ENCODE data around the gene NFATC3. TPM values are rescaled to one million over a fixed set of nuclear protein-coding genes. Genes with fewer than 3 reads are reported as not detected.

Gene NFATC3
- total RNA-seq, 1 donor from 2014 or later: 15.2 TPM

GRCh38 chr16:68188170-68188569, 103.0 kb downstream of the NFATC3 start:
- no peaks in the 10 kb centered on the region for H3K27me3 ChIP-seq (ENCODE audit: control insufficient read depth, insufficient read depth, low read length)
- H3K4me3 ChIP-seq (ENCODE audit: low read depth, low read length): no peak overlapping the region
- H3K36me3 ChIP-seq (ENCODE audit: control insufficient read depth, insufficient read depth, low read length): no peaks in the 10 kb centered on the region
- TF ChIP-seq CTCF (IDR thresholded peaks at IDR 0.05; ENCODE audit: insufficient read depth, low read length, poor library complexity, severe bottlenecking): no peak
- DNase-seq (ENCODE audit: low read depth): no peak

DNA sequence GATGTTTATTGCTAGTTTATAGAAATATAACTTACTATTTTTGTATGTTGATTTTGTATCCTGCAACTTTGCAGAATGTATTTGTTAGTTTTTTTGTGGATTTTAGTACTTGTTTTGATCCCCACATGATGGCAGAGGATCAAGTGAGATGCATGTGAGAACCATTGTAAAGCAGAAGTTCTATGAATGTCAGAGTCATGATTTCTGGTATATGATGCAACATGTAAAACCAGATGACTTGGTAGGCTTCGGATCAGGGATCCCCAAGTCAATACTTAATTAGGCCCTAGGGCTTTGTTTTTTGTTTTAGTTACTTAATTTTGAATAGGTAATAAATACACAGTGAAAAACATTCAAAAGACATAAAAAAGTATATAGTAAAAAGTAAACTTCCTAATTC, 104.9 kb downstream of the NFATC3 start:
- no peak for TF ChIP-seq CTCF (IDR thresholded peaks at IDR 0.05; ENCODE audit: insufficient read depth, low read length, poor library complexity, severe bottlenecking)
- no peaks in the 10 kb centered on the region for H3K36me3 ChIP-seq (ENCODE audit: control insufficient read depth, insufficient read depth, low read length)
- H3K27me3 ChIP-seq (ENCODE audit: control insufficient read depth, insufficient read depth, low read length): no peaks in the 10 kb centered on the region
- H3K4me3 ChIP-seq (ENCODE audit: low read depth, low read length): no peak overlapping the region
- no peak for DNase-seq (ENCODE audit: low read depth)

DNA sequence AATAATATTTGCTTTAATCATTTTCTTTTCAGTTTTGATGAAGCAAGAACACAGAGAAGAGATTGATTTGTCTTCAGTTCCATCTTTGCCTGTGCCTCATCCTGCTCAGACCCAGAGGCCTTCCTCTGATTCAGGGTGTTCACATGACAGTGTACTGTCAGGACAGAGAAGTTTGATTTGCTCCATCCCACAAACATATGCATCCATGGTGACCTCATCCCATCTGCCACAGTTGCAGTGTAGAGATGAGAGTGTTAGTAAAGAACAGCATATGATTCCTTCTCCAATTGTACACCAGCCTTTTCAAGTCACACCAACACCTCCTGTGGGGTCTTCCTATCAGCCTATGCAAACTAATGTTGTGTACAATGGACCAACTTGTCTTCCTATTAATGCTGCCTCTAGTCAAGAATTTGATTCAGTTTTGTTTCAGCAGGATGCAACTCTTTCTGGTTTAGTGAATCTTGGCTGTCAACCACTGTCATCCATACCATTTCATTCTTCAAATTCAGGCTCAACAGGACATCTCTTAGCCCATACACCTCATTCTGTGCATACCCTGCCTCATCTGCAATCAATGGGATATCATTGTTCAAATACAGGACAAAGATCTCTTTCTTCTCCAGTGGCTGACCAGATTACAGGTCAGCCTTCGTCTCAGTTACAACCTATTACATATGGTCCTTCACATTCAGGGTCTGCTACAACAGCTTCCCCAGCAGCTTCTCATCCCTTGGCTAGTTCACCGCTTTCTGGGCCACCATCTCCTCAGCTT, 105.8 kb downstream of the NFATC3 start:
- no peaks in the 10 kb centered on the region for H3K36me3 ChIP-seq (ENCODE audit: control insufficient read depth, insufficient read depth, low read length)
- no peak for DNase-seq (ENCODE audit: low read depth)
- H3K27me3 ChIP-seq (ENCODE audit: control insufficient read depth, insufficient read depth, low read length): no peaks in the 10 kb centered on the region
- no peak overlapping the region for H3K4me3 ChIP-seq (ENCODE audit: low read depth, low read length)
- no peak for TF ChIP-seq CTCF (IDR thresholded peaks at IDR 0.05; ENCODE audit: insufficient read depth, low read length, poor library complexity, severe bottlenecking)

- no peak overlapping the region for H3K4me3 ChIP-seq (ENCODE audit: low read depth, low read length)
- no peak for TF ChIP-seq CTCF (IDR thresholded peaks at IDR 0.05; ENCODE audit: insufficient read depth, low read length, poor library complexity, severe bottlenecking)
- H3K36me3 ChIP-seq (ENCODE audit: control insufficient read depth, insufficient read depth, low read length): no peaks in the 10 kb centered on the region
- no peak for DNase-seq (ENCODE audit: low read depth)
- no peaks in the 10 kb centered on the region for H3K27me3 ChIP-seq (ENCODE audit: control insufficient read depth, insufficient read depth, low read length)
These were observed 109.1 kb downstream of the NFATC3 start for GRCh38 chr16:68194251-68194650.

DNA sequence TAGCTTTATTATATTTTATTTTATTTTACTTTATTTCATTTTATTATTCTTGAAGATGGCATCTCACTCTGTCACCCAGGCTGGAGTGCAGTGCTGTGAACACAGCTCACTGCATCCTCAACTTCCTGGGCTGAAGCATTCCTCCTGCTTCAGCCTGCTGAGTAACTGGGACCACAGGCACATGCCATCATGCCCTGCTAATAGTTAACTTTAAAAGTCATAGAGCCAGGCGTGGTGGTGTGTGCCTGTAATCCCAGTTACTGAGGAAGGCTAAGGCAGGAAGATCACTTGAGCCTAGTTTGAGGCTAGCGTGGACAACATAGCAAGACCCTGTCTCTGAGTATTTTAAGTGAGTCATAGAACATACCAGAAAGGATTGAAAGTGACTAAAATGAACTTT, 112.1 kb downstream of the NFATC3 start:
- Histone ChIP-seq H3K4me3 (ENCODE audit: low read depth, low read length) (no peak overlapping the region), H3K27me3 (ENCODE audit: control insufficient read depth, insufficient read depth, low read length) (no peaks in the 10 kb centered on the region), H3K36me3 (ENCODE audit: control insufficient read depth, insufficient read depth, low read length) (no peaks in the 10 kb centered on the region)
- no peak for TF ChIP-seq CTCF (IDR thresholded peaks at IDR 0.05; ENCODE audit: insufficient read depth, low read length, poor library complexity, severe bottlenecking)
- peak; percentile 54 for DNase-seq (ENCODE audit: low read depth)

Data from kidney epithelial cell (primary cell).